Naive thymus-derived CD4-positive, alpha-beta T cell (primary cell): Measurements from ENCODE around the gene SEC14L5. TPM values are rescaled to one million over a fixed set of nuclear protein-coding genes. Genes with fewer than 3 reads are reported as not detected.

Experiments
- ATAC-seq: fragments of 150-1000 bp; cut with Tn5 transposase; 2 replicates; pipeline ENCODE4 v1.10.0; 2021; ENCODE audit warnings: mild to moderate bottlenecking, moderate library complexity
- CTCF ChIA-PET: fragments of 350-600 bp; sonication (Branson Sonifier 250); formaldehyde crosslinking; loops from one replicate; lab custom pipeline; 2021; ENCODE audit warnings: antibody characterized with exemption; lab: Charles Lee
- POLR2A ChIA-PET: fragments of 350-600 bp; sonication (Branson Sonifier 250); formaldehyde crosslinking; loops from one replicate; lab custom pipeline; 2021; ENCODE audit warnings: antibody characterized with exemption, inconsistent platforms; lab: Charles Lee
- DNase-seq, 9 donors: peaks; one replicate each; pipeline versions ENCODE4 v3.0.0 to v3.0.0-alpha.2; 2020 to 2022; ENCODE audit warnings: mixed read lengths in 1 of 9
- H3K27ac ChIP-seq: one replicate; pipeline ENCODE4 v1.7.0; 2013; ENCODE audit warnings: mild to moderate bottlenecking, low read depth, low read length, moderate library complexity
- H3K27me3 ChIP-seq, 2 donors: one replicate each; pipeline ENCODE4 v1.7.0; 2013; ENCODE audit warnings: low read length in 2 of 2, mild to moderate bottlenecking in 2 of 2, moderate library complexity in 2 of 2; ENCODE audit not compliant: control insufficient read depth in 2 of 2, insufficient read depth in 2 of 2
- H3K36me3 ChIP-seq, 3 experiments: 1 replicate in 2 of 3; 2 replicates in 1 of 3; pipeline ENCODE4 v1.7.0; 2013; ENCODE audit warnings: low read length in 3 of 3, mild to moderate bottlenecking in 3 of 3, moderate library complexity in 1 of 3; ENCODE audit not compliant: insufficient read depth in 3 of 3, control insufficient read depth in 2 of 3
- H3K4me1 ChIP-seq, 2 donors: one replicate each; pipeline ENCODE4 v1.7.0; 2013; ENCODE audit warnings: low read length in 2 of 2, mild to moderate bottlenecking in 2 of 2, moderate library complexity in 1 of 2; ENCODE audit not compliant: control insufficient read depth in 2 of 2, insufficient read depth in 2 of 2
- H3K4me3 ChIP-seq: 2 replicates; pipeline ENCODE4 v1.7.0; 2013; ENCODE audit warnings: mild to moderate bottlenecking, low read length
- H3K9me3 ChIP-seq, 3 experiments: 1 replicate in 2 of 3; 2 replicates in 1 of 3; pipeline ENCODE4 v1.7.0; 2013; ENCODE audit warnings: low read length in 3 of 3; ENCODE audit not compliant: control insufficient read depth in 2 of 3
- H3K27ac Mint-ChIP-seq, 9 donors: one replicate each; pipeline ENCODE4 v1.8.0; 2020 to 2022; ENCODE audit warnings: mixed read lengths in 9 of 9, mild to moderate bottlenecking in 8 of 9, moderate library complexity in 5 of 9, inconsistent platforms in 2 of 9
- H3K27me3 Mint-ChIP-seq, 5 donors: one replicate each; pipeline ENCODE4 v1.8.0; 2021 to 2022; ENCODE audit warnings: mixed read lengths in 5 of 5, mild to moderate bottlenecking in 1 of 5
- H3K36me3 Mint-ChIP-seq, 5 donors: one replicate each; pipeline ENCODE4 v1.8.0; 2020 to 2022; ENCODE audit warnings: mixed read lengths in 5 of 5, mild to moderate bottlenecking in 3 of 5, inconsistent platforms in 1 of 5
- H3K4me1 Mint-ChIP-seq, 7 donors: one replicate each; pipeline ENCODE4 v1.8.0; 2020 to 2022; ENCODE audit warnings: mixed read lengths in 7 of 7, mild to moderate bottlenecking in 3 of 7, inconsistent platforms in 1 of 7
- H3K4me3 Mint-ChIP-seq, 10 donors: one replicate each; pipeline ENCODE4 v1.8.0; 2020 to 2022; ENCODE audit warnings: mild to moderate bottlenecking in 10 of 10, mixed read lengths in 10 of 10, moderate library complexity in 6 of 10, inconsistent platforms in 2 of 10
- H3K9me3 Mint-ChIP-seq, 11 donors: one replicate each; pipeline ENCODE4 v1.8.0; 2020 to 2022; ENCODE audit warnings: mixed read lengths in 11 of 11, mild to moderate bottlenecking in 4 of 11, inconsistent platforms in 1 of 11, moderate library complexity in 1 of 11
- intact Hi-C, 2 donors: fragments of 100-400 bp; cut with micrococcal nuclease; formaldehyde crosslinking; loops; one replicate each; pipeline ENCODE4 v1.15.1; 2023
- polyA plus RNA-seq, 2 donors: library from polyadenylated mRNA; unstranded; fragments of 300-500 nt; fragmentation: Illumina TruSeq; gene quantifications; one replicate each; pipeline ENCODE4 v1.2.3, GENCODE V29; 2021
- total RNA-seq, 6 experiments: library from RNA in 5 of 6; stranded (reverse) in 5 of 6; gene quantifications; 1 replicate in 5 of 6; 2 replicates in 1 of 6; pipeline ENCODE4 v1.2.3 and lab custom pipeline; 2021 to 2026

SEC14L5 gene
- total and polyA plus RNA-seq, 7 experiments from 2014 or later, result 0.21 to 1.0 TPM; not detected in 5

DNA sequence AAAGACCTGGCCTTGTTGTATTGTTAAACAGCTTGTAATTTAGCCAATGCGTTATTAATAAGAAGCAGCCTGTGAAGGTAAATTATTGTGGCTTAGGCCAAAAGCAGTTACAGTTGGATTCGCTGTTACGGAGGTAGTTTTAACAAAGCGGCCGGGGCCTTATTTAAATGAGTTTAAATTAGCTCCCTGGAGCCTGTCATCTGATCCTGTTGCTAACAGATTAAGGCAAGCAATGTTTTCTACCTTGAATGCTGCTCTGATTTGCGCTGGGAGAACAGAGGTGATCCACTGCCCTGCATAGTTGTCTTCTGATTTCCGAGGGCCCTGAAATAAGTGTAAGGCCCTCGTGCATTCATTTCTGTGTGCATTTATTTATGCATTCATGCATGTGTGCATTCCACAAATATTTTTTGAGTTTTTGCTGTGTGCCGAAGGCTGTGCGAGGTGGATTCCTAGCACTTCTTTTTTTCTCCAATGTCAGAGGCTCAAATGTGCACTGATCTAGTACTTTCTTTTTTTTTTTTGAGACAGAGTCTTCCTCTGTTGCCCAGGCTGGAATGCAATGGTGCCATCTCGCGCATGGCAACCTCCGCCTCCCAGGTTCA is 10.9 kb downstream of the SEC14L5 start:
- DNase-seq (no peak), ATAC-seq (no peak)
- H3K4me1 Mint-ChIP-seq, result peaks cover 0 to 4% (median 0%) of the 10 kb centered on the region in 7 donors
- Histone ChIP-seq H3K4me3 (no peak overlapping the region), H3K9me3 (no peaks in the 10 kb centered on the region), H3K4me1 (no peaks in the 10 kb centered on the region), H3K27ac (no peak overlapping the region), H3K36me3 (no peaks in the 10 kb centered on the region), H3K27me3 (no peaks in the 10 kb centered on the region)
- intact Hi-C loops, result no loop called here
- ChIA-PET CTCF (no interaction called here), POLR2A (no interaction called here)
- peaks cover 0 to 15% (median 4%) of the 10 kb centered on the region in 11 donors for H3K9me3 Mint-ChIP-seq
- H3K4me3 Mint-ChIP-seq, result no peak overlapping the region
- H3K27ac Mint-ChIP-seq, result no peak overlapping the region
- peaks cover 0 to 20% (median 12%) of the 10 kb centered on the region in 5 donors for H3K27me3 Mint-ChIP-seq
- H3K36me3 Mint-ChIP-seq, result peaks cover 0 to 5% (median 0%) of the 10 kb centered on the region in 5 donors

DNA sequence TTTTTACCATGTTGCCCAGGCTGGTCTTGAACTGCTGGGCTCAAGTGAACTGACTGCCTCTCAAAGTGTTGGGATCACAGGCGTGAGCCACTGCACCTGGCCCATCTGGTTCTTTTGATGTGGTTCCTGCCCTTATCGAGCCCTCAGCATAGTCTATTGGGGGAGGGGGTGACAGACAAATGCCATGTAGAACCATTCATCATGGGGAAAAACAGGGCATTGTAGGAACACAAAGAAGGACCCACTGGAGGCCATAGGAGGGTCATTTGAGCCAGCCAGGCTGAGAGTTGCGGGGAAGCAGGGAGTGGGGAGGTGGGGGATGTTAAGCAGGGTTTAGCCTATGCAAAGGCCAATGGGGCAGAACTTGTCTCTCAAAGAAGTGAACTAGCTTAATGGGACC is 11.9 kb downstream of the SEC14L5 start:
- Histone ChIP-seq H3K27ac (no peak overlapping the region), H3K27me3 (no peaks in the 10 kb centered on the region), H3K4me1 (no peaks in the 10 kb centered on the region), H3K9me3 (no peaks in the 10 kb centered on the region), H3K4me3 (no peak overlapping the region), H3K36me3 (no peaks in the 10 kb centered on the region)
- peaks cover 0 to 4% (median 0%) of the 10 kb centered on the region in 7 donors for H3K4me1 Mint-ChIP-seq
- intact Hi-C loops, result no loop called here
- POLR2A ChIA-PET, result no interaction called here
- DNase-seq (no peak), ATAC-seq (no peak)
- no peak overlapping the region for H3K4me3 Mint-ChIP-seq
- peaks cover 0 to 15% (median 4%) of the 10 kb centered on the region in 11 donors for H3K9me3 Mint-ChIP-seq
- CTCF ChIA-PET, result no interaction called here
- peaks cover 0 to 5% (median 0%) of the 10 kb centered on the region in 5 donors for H3K36me3 Mint-ChIP-seq
- H3K27me3 Mint-ChIP-seq, result peaks cover 0 to 19% (median 12%) of the 10 kb centered on the region in 5 donors
- no peak overlapping the region for H3K27ac Mint-ChIP-seq

DNA sequence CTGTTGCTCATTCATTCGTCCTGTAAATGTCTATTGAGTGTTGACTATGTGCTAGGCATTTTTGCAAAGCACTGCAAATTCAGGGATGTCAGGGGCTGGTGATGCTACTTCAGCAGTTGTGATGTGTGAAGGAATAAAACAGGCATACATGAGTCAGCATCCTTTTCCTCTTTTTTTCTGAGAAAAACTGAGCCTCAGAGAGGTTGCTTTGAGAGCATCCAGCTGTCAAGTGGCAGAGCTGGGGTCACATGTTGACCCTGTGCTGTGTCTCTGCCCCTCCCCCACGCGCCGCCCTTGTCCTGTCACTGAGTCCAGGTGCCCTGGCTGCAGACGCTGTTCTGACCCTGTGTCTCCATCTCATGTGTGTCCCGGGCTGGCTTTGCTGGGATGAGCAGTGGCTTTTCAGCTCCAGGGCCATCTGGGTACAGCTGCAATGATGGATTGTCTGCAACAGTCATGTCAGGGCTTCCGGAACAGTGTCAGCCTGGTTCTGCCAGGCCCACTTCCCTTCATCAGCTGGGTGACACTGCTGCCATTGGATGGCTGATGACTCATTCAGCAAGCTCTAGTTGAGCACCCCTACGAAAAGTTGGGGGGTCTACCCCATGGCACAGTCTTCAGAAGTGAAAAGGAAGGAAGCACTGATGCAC is 14.9 kb downstream of the SEC14L5 start:
- Mint-ChIP-seq H3K27me3 (peaks cover 0 to 20% (median 16%) of the 10 kb centered on the region in 5 donors), H3K9me3 (peaks cover 0 to 18% (median 7%) of the 10 kb centered on the region in 11 donors), H3K36me3 (peaks cover 0 to 5% (median 4%) of the 10 kb centered on the region in 5 donors), H3K27ac (no peak overlapping the region), H3K4me1 (peaks cover 0 to 4% (median 0%) of the 10 kb centered on the region in 7 donors), H3K4me3 (no peak overlapping the region)
- ChIA-PET POLR2A (no interaction called here), CTCF (interaction anchor here (0.8 kb wide), 1 partner anchor 9 kb away, joined by 3 read pairs; no protein-coding TSS in a partner anchor)
- ATAC-seq, result no peak
- intact Hi-C loops, result no loop called here
- Histone ChIP-seq H3K36me3 (no peaks in the 10 kb centered on the region), H3K27me3 (no peaks in the 10 kb centered on the region), H3K9me3 (no peaks in the 10 kb centered on the region), H3K4me3 (no peak overlapping the region), H3K27ac (no peak overlapping the region), H3K4me1 (no peaks in the 10 kb centered on the region)
- no peak for DNase-seq

GRCh38 chr16:4976079-4976478 is 17.9 kb downstream of the SEC14L5 start:
- Mint-ChIP-seq H3K36me3 (peaks cover 0 to 5% (median 4%) of the 10 kb centered on the region in 5 donors), H3K9me3 (peaks cover 0 to 18% (median 7%) of the 10 kb centered on the region in 11 donors), H3K4me3 (no peak overlapping the region), H3K27ac (no peak overlapping the region), H3K27me3 (peaks cover 0 to 22% (median 20%) of the 10 kb centered on the region in 5 donors), H3K4me1 (peaks cover 0 to 4% (median 0%) of the 10 kb centered on the region in 7 donors)
- Histone ChIP-seq H3K9me3 (no peaks in the 10 kb centered on the region), H3K4me1 (no peaks in the 10 kb centered on the region), H3K27me3 (no peaks in the 10 kb centered on the region), H3K27ac (no peak overlapping the region), H3K36me3 (no peaks in the 10 kb centered on the region), H3K4me3 (no peak overlapping the region)
- ChIA-PET CTCF (no interaction called here), POLR2A (no interaction called here)
- ATAC-seq (peak; percentile 41), DNase-seq (no peak)
- intact Hi-C loops, result no loop called here

- H3K36me3 Mint-ChIP-seq, result peaks cover 0 to 5% (median 4%) of the 10 kb centered on the region in 5 donors
- no peaks in the 10 kb centered on the region for H3K4me1 ChIP-seq
- ChIA-PET CTCF (no interaction called here), POLR2A (no interaction called here)
- peaks cover 0 to 22% (median 17%) of the 10 kb centered on the region in 5 donors for H3K27me3 Mint-ChIP-seq
- H3K4me3 Mint-ChIP-seq, result no peak overlapping the region
- intact Hi-C loops, result no loop called here
- peaks cover 0 to 4% (median 0%) of the 10 kb centered on the region in 7 donors for H3K4me1 Mint-ChIP-seq
- peaks cover 0 to 16% (median 7%) of the 10 kb centered on the region in 11 donors for H3K9me3 Mint-ChIP-seq
- no peak overlapping the region for H3K27ac ChIP-seq
- no peaks in the 10 kb centered on the region for H3K9me3 ChIP-seq
- no peaks in the 10 kb centered on the region for H3K36me3 ChIP-seq
- ATAC-seq (no peak), DNase-seq (no peak)
- H3K27ac Mint-ChIP-seq, result no peak overlapping the region
- H3K27me3 ChIP-seq, result no peaks in the 10 kb centered on the region
- H3K4me3 ChIP-seq, result no peak overlapping the region
Observed at GRCh38 chr16:4976611-4977145, 18.5 kb downstream of the SEC14L5 start.

DNA sequence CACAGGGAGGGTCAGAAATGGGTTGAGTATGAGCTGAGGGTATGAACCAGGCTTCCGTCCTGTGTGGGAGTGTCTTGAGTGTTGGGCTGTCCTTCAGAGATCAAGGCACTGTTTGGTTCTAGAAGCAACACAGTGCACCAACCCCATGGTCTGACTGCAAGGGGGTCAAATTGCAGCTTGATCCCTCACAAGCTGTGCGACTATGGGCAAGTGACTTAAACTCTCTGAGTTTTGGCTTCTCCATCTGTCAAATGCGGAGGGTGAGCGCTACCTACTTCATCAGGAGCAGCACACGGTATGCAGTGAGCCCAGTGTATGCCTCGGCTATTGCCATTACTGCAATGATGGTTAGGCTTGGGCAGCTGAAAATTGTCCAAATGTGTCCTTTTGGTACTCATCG is 21.0 kb downstream of the SEC14L5 start:
- Mint-ChIP-seq H3K27me3 (peaks cover 0 to 15% (median 9%) of the 10 kb centered on the region in 5 donors), H3K4me3 (no peak overlapping the region), H3K27ac (no peak overlapping the region), H3K36me3 (peaks cover 0 to 4% (median 0%) of the 10 kb centered on the region in 5 donors), H3K9me3 (peaks cover 0 to 9% (median 5%) of the 10 kb centered on the region in 11 donors), H3K4me1 (no peaks in the 10 kb centered on the region)
- CTCF ChIA-PET, result no interaction called here
- Histone ChIP-seq H3K9me3 (peaks cover 0 to under 1% (median 0%) of the 10 kb centered on the region in 3 experiments), H3K27me3 (no peaks in the 10 kb centered on the region), H3K27ac (no peak overlapping the region), H3K4me3 (no peak overlapping the region), H3K36me3 (no peaks in the 10 kb centered on the region), H3K4me1 (no peaks in the 10 kb centered on the region)
- ATAC-seq, result no peak
- POLR2A ChIA-PET, result no interaction called here
- intact Hi-C loops, result no loop called here
- DNase-seq, result no peak
